Measurements from ENCODE around the gene ZNF146. TPM values are rescaled to one million over a fixed set of nuclear protein-coding genes. Genes with fewer than 3 reads are reported as not detected.
"Not testable (repeated sequence)": the region's sequence is repeated elsewhere in the genome, so short reads cannot be mapped to it uniquely, and the experiment has no call there.

ZNF146 gene
- total RNA-seq, 1 donor = 85.1 TPM

DNA sequence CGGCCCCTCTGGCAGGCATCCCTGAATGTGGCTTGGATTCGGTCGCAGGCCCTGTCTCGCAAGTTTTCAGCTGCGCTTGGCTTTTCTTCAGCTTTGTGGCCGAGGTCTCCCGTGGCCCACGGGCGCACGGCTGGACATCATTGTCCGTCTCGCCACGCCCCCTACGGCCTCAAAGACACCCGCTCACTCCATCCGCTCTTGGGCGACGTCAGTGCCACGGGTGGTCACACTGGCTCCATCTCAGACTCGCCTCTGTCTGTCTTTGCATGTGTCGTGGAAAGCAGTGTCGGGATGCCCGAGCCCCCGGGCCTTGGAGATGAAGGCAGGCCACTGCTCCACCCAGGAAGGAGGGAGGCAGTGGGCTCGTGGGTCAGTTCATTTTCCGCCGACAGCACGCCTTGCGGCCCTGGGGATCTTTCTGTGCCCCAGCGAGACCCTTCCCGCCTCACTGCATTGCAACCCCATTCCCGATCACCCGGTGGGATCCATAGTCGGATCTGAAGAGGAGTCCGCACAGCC is 51.0 kb downstream of the ZNF146 start:
- TF ChIP-seq, protein P1, sequence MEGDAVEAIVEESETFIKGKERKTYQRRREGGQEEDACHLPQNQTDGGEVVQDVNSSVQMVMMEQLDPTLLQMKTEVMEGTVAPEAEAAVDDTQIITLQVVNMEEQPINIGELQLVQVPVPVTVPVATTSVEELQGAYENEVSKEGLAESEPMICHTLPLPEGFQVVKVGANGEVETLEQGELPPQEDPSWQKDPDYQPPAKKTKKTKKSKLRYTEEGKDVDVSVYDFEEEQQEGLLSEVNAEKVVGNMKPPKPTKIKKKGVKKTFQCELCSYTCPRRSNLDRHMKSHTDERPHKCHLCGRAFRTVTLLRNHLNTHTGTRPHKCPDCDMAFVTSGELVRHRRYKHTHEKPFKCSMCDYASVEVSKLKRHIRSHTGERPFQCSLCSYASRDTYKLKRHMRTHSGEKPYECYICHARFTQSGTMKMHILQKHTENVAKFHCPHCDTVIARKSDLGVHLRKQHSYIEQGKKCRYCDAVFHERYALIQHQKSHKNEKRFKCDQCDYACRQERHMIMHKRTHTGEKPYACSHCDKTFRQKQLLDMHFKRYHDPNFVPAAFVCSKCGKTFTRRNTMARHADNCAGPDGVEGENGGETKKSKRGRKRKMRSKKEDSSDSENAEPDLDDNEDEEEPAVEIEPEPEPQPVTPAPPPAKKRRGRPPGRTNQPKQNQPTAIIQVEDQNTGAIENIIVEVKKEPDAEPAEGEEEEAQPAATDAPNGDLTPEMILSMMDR (IDR thresholded peaks at IDR 0.05; ENCODE audit: insufficient read depth, low read depth, low read length) = no peak
- peak overlapping the region; percentile 49 for H3K4me3 ChIP-seq (ENCODE audit: low read depth, low read length)
- no peak for DNase-seq (ENCODE audit: low read depth)

DNA sequence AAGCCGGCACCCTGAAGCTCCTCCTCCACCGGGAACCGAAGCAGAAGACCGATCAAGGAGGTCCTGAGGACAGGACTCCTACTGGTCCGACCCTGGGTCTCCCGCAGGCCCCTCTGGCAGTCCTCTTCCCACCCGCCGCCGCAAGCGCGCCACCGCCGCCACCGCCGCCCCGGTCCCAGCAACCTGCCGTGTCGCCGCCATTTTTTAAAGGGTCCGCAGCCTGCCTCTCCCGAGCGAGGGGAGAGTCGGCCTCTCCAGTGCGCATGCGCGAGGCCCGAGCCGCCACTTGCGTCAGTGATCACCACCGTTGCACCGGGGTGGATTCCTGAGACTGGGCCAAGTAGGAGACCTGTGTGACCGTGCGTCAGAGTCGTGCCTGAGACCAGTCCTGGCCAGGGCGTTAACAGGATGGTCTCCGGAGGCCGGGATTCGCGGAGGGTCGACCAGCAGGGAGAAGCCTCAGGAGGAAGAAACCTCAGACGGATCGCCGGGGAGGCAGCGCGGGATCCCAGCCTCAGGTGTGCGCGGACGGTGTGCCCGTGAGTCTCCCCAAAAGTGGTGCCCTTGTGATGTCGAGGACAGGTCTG is 51.6 kb downstream of the ZNF146 start:
- TF ChIP-seq, protein P1 (IDR thresholded peaks at IDR 0.05; ENCODE audit: insufficient read depth, low read depth, low read length) = no peak
- peak overlapping the region; percentile 49 for H3K4me3 ChIP-seq (ENCODE audit: low read depth, low read length)
- peak; percentile 65 for DNase-seq (ENCODE audit: low read depth)

DNA sequence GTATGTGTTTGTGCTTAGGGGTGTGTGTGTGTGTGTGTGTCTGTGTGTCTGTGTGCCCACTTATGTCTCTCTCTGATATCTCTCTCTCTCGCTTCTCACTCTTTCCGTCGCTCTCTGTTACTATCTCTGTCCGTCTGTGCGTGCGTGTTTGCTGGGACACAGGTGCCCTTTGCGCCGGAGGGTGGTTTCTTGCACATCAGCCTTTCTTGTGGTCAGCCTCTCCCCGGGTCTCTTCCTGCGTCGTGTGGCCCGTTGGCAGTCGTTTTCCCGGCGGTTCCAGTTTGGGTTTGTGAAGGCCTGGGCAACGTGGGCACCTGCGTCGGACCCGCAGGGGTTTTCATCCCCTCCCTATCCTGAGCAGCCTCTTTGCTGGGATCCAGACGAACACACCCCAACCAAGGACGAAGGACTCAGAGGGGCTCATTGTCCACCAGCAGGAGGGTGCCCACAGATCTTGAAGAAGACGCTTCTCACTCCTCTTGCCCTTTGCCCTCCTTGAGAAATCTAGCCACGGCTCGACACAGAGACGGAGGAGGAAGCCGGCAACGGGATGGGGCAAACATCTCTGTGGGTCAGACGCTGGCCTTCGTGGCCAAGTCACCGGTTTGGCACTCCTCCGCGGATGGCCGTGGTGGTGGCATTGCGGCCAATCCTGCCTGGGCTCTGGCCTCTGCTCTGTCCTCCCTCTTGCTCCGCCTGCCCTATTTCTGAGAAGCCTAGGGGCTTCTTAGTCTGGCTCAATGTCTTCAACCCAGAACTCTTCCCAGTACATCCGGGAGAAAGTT is 52.3 kb downstream of the ZNF146 start:
- no peak overlapping the region for H3K4me3 ChIP-seq (ENCODE audit: low read depth, low read length)
- DNase-seq (ENCODE audit: low read depth) = no peak
- TF ChIP-seq, protein P1 (IDR thresholded peaks at IDR 0.05; ENCODE audit: insufficient read depth, low read depth, low read length) = no peak

GRCh38 chr19:36268081-36268480 is 53.2 kb downstream of the ZNF146 start:
- not testable (repeated sequence) for DNase-seq (ENCODE audit: low read depth); H3K4me3 ChIP-seq (ENCODE audit: low read depth, low read length)

- H3K4me3 ChIP-seq (ENCODE audit: low read depth, low read length); DNase-seq (ENCODE audit: low read depth): not testable (repeated sequence)
These were observed 53.7 kb downstream of the ZNF146 start for GRCh38 chr19:36268591-36268990.

DNA sequence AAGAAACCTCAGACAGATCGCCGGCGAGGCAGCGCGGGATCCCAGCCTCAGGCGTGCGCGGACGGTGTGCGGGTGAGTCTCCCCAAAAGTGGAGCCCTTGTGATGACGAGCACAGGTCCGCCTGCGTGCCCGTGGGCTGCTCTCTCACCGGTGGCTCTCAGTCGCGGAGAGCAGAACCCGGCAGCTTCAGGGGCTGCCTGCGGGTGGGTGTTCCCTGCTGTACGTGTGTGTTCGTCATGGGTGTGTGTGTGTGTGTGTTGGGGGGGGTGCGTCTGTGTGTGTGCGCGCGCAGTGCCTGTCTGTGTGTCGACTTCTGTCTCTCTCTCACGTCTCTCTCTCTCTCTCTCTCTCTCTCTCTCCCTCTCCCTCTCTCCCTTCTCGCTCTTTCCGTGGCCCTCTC is 54.4 kb downstream of the ZNF146 start:
- DNase-seq (ENCODE audit: low read depth); H3K4me3 ChIP-seq (ENCODE audit: low read depth, low read length): not testable (repeated sequence)

Small RNA genes within 50 kb of the gene (small RNA-seq; reads per million reads assigned to genes)
- gene RF00019 = not detected

Other genes starting within 250 kb of the ZNF146 start
- gene SDHAF1, start 219.9 kb upstream of the ZNF146 start, total RNA-seq = 12.5 and 15.5 TPM in 2 replicates
- 0.32 TPM in 1 of 2 replicates, not detected in the other for gene SYNE4, start 206.3 kb upstream of the ZNF146 start, total RNA-seq
- gene ALKBH6, start 200.9 kb upstream of the ZNF146 start, total RNA-seq = 14.2 and 16.8 TPM in 2 replicates
- 16.4 and 17.3 TPM in 2 replicates for gene CLIP3, start 182.2 kb upstream of the ZNF146 start, total RNA-seq
- 2.9 and 4.3 TPM in 2 replicates for gene THAP8, start 160.8 kb upstream of the ZNF146 start, total RNA-seq
- 5.5 and 7.8 TPM in 2 replicates for gene WDR62, start 160.2 kb upstream of the ZNF146 start, total RNA-seq
- gene OVOL3, start 104.0 kb upstream of the ZNF146 start, total RNA-seq = not detected in 2 replicates
- 26.8 and 44.5 TPM in 2 replicates for gene POLR2I, start 100.2 kb upstream of the ZNF146 start, total RNA-seq
- gene TBCB, start 99.6 kb upstream of the ZNF146 start, total RNA-seq = 144 and 165 TPM in 2 replicates
- gene CAPNS1, start 75.0 kb upstream of the ZNF146 start, total RNA-seq = 258 and 346 TPM in 2 replicates
- gene COX7A1, start 62.7 kb upstream of the ZNF146 start, total RNA-seq = 13.9 and 18.6 TPM in 2 replicates
- gene ZNF565, start 441 bp upstream of the ZNF146 start, total RNA-seq = 1.6 and 4.3 TPM in 2 replicates
- 2.6 and 4.7 TPM in 2 replicates for gene ZFP14, start 164.1 kb downstream of the ZNF146 start, total RNA-seq
- 3.5 and 8.2 TPM in 2 replicates for gene ZFP82, start 203.5 kb downstream of the ZNF146 start, total RNA-seq

All from fibroblast of villous mesenchyme (primary cell).